HPDE6-E6E7 (cell line): ENCODE measurements around the gene ZNF184.
A peak's percentile ranks its signal among the peaks of the same experiment; 100 is the strongest.

ENCODE experiments used
- DNase-seq: peaks from one replicate; pipeline ENCODE4 v3.0.0; 2011; ENCODE audit warnings: missing footprints; ENCODE audit errors: extremely low spot score

Gene ZNF184

DNA sequence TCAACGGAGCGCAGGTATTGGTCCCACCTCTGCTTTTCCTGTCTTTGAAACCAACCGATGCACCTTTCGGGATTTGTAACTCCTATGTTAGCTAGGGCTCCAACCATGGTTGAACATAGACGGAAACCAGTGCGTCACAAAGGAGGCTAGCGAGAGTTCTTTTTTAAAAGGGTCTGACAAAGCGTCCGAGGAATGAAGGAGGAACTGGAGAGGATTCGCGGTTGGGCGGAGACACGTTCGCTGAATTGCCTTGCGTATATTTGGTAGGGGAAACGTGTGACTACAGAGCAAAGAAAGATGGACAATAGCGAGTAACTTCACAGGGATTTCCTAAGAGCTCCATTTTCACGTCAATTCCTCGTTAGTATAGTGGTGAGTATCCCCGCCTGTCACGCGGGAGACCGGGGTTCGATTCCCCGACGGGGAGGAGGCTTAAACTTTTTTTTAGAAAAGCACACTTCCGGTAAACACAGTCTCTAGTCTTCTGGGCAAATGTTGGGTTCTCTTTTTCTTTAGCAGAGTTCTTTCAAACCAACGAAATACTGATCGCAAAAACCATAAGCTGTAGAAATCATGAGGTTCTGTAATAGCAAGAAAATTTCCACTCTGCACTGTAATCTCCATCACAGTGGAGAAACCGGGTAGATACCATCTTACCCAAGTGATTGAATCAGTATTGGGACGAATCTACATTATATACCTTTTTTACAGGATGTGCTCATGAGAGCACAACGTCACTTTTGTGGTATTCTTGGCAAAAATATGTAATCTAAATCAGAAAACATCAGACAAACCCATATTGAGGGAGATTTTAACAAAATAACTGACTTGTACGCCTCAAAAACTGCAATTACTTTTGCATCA lies 6.6 kb upstream of the ZNF184 start:
- peak; percentile 60 for DNase-seq

DNA sequence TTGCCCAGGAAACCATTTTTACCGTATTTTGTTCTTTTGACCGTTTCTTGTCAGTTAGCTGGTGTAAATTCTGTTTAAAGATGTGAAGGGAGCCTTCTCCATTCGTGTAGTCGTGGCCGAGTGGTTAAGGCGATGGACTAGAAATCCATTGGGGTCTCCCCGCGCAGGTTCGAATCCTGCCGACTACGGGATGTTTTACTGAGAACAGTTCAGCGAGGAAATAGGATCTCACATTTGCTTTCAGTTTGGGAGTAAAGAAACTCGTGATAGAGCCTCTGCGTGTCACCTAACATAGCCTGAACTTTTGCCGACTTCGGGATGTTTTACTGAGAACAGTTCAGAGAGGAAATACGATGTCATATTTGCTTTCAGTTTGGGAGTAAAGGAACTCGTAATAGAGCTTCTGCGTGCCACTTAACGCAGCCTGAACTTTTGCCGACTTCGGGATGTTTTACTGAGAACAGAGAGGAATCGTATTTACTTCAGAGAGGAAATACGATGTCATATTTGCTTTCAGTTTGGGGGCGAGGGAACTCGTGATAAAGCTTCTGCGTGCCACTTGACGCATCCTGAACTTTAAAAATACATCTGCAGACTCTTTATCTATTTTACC lies 5.9 kb upstream of the ZNF184 start:
- peak; percentile 60 for DNase-seq

DNA sequence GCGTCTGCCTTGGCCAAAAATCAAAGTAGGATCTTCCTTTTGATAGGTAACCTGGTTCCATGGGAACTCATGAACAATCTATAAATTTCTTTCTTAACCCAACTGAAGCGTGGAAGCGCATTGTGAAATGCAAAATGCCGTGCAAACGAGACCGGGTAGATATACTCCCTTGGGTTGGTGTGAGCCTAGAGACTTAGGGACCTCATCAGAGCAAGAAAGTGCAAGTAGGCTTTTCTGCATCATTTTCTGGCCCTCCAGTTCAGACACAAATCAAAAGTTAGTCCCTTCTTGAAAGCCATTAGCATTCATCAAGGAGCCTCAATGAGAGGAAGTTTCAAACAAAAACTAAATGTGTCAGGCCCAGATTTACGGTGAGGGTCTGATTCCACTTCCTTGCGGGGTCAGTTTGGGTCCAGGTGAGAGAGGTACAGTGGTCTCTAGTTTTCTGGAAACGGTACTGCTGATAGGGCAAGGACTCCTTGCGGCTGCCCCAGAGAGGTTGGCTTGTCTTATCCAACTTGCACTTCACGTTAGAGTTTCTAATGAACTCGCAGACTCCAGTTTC lies 5.3 kb upstream of the ZNF184 start:
- DNase-seq, result no peak

DNA sequence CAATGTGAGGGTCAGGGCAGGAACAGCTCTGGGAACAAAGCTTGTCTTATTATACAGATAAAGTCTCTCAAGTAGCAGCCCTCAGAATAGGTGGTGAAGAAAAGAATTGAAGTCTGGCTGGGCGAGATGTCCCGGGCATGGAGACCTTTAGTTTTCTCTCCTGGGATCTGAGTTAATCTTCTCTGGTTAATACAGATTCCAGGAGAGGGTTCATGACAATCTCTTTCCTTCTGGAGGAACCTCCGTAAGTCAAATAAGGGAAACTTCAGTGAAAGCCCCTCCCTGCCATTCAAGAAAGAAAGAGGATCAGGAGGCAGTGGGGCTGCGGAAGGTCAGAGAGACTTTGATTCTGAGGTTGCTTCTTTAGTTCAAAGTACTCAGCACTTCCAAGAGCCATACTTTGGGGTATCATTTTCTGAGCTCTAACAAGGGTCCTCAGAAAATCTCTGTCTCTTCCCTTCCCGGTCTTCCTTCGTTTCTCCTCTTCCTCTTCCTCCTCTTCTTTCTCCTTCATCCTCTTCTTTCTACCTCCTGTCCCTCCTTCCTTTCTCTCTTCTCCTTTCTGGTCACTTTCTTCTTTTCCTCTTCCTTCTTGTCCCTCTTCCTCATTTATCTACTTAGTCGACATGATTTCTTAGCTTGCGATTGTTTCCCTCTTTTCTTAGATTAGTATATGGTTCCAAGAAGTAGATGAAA lies 4.6 kb upstream of the ZNF184 start:
- DNase-seq, result no peak

DNA sequence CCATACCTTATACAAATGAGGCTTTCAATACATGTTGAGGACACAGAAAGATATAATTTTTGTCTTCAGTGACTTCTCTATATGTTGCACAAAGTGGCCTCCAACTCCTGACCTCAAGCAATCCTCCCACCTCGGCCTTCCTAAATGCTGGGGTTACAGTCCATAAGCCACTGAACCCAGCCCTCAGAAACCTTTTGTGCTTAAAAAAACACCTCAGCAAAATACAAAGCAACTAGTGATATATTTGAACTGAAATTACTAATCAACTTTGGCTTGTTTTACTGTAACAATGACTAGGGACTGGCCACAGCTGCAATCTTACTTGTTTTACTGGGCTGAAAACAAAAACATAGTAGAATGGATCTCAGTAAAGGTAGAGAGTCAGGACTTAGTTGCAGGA lies 3.2 kb upstream of the ZNF184 start:
- no peak for DNase-seq

DNA sequence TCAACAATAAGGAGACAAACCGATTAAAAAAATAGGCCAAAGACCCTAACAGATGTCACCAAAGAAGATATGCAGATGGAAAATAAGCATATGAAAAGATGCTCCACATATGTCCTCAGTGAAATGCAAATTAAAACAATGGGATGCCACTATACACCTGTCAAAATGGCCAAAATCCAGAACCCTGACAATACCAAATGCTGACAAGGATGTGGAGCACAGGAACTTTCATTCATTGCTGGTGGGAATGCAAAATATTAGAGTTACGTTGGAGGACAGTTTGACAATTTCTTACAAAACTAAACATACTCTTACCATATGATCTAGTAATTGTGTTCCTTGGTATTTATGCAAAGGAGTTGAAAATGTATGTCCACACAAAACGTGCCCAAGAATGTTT lies 1.8 kb upstream of the ZNF184 start:
- DNase-seq, result no peak

DNA sequence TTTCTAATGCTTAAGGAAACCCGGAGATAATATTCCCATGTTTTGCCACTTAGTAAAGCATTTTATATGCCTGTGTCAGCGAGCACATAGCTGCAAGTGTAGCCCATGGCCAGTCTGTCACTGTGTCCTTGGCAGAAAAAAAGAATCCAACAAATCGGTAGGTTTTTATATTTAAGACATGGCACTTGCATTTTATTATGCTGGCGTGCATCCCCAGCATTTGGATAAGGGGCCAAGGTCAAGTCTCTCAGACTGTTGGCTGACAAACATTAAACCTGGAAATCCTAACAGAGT lies 1.2 kb upstream of the ZNF184 start:
- no peak for DNase-seq

DNA sequence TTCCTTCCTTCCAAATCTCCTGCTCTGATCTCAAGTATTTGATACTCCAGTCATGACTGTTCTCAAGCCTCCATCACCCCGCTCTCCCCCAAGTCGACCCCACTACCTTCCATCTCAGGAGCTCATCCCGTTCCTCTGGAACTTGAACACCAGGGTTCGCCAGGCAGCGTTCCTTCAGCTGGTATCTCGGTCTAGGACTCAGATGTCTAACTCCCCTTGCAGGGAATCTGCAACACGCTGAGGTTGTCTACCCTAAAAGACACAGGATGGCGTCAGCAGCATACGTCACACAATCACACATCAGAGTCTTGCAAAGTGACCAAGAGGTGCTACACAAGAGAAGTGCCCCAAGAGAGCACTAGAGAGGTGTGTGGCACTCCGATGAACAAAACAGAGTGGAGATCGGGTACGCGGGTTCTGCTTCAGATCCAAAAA lies 706 bp downstream of the ZNF184 start:
- peak; percentile 16 for DNase-seq

DNA sequence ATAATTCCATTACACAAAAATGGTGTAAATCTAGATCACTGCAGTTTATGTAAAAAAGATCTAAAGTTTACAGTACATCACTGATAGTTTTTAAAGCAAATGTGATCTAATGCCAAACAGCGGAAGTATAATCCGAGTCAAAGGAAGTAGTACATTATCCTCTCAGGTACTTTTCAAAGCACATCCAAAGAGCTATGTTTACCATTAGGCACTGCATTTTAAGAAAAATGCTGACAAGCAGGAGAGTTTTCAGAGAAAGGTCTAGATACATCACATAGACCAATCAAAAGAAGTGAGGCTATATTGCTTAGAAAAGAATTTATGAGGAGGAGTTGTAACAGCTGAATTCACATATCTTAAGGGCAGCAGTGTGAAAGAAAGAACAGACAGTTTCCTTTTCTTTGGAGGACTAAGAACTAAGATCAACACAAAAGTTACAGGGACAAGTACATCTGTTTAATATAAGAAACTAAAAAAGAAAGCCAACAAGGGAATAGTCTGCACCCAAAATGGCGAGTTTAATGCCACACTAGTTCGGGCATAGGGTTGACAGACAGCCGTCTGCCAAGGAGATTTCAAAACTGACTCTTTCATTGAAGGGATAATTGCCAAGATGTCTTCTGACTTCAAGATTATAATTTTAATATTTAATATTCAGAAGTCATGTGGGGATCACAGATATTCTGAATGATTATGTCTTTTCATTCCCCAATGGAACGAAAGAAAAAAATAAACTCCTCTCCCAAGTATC lies 1.4 kb downstream of the ZNF184 start:
- no peak for DNase-seq

DNA sequence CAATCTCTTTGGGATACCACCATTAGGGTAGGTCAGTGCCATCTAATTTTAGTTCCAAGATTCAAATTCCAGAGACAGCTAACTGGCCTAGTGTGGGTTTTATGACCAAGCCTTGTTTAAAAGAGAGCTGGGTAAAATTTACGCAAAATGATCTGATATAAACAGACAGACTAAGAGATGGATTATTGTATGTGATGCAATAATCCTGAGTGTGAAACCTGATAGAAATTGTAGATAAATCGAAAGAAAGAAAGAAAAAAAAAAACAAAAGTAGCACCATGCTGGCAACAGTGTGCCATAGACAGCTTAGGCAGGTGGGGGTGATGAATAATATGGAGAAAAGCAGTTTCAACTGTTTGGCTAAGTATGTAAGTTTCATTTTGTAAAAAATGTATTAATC lies 2.9 kb downstream of the ZNF184 start:
- DNase-seq, result no peak

DNA sequence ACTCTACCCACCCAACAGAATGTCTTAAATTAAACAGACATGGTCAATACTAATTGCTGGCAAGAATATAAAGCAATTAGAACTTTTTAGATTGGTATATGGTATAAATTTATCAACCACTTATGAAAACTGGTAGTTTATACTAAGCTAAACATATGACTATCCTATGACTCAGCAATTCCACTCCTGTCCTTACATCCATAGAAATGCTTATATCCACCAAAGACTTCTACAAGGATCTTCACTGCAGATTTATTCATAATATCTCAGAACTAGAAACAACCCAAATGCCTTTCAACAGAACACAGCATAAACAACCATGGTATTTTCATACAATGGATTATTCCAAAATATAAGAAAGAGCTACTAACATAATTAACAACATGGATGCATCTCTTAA lies 4.6 kb downstream of the ZNF184 start:
- DNase-seq, result no peak

DNA sequence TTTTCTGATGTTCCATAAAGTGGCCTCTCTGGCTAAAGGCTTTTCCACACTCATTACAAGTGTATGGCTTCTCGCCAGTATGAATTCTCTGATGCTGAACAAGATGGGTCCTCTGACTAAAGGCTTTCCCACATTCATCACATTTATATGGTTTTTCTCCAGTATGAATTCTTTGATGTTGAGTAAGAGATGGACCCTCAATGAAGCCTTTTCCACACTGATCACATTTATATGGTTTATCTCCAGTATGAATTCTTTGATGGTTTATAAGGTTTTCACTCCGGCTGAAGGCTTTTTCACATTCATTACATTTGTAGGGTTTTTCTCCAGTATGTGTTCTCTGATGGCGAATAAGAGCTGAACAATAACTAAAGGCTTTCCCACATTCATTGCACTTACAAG lies 20.4 kb downstream of the ZNF184 start:
- DNase-seq, result no peak

DNA sequence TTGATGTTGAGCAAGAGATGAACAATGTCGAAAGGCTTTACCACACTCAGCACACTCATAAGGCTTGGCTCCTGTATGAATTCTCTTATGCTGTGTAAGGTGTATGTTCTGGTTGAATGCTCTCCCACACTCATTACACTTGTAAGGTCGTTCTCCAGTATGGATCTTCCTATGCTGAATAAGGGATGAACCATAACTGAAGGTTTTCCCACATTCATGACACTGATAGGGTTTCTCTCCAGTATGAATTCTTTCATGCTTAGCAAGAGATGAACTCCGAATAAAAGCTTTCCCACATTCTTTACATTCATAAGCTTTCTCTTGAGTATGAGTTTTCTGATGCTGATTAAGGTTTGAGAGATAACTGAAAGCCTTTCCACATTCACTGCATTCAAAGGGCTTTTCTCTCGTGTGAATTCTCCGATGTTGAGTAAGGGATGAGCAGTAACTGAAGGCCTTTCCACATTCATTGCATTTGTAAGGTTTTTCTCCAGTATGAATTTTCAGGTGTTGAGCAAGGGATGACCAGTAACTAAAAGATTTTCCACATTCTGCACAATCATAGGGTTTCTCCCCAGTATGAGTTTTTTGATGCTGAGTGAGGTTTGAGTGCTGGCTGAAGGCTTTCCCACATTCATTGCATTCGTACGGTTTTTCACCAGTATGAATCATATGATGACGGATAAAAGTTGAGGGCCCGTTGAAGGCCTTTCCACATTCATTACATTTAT lies 21.1 kb downstream of the ZNF184 start:
- no peak for DNase-seq

DNA sequence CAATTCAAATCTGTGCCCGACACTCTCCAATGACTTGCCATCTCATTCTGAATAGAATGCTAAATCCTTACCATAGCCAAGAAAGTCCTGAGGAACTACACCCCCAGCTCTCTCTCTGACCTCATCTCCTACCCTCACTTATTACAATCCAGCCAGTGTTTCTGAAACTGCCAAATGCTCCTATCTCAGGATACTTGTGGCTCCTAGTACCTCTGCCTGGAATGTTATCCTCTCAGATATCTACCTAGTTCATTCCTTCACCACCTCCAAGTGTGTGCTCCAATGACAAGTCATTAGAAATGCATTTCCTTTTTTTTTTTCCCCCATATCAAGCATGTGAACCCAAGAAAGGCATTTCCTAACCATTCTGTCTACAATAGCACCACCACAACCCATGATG lies 24.4 kb downstream of the ZNF184 start:
- no peak for DNase-seq

DNA sequence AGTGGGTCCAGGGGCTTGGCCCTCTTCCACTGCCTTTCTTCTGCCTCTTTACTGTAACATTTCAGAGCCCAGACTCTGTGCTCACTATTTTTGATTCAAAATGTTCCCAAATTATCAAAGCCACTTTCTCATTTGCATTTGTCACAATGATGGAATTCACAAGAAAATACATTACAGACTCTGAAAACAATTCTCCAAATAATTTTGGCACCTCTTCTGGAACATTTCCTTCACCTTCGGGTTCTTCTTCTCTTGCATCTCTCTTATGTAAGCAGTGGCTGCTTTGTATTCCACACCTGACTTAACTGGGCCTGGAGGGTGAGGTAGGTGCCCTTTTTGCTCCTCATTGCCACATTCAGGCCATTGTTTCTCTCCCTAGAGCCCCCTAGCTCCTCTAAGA lies 30.0 kb downstream of the ZNF184 start:
- DNase-seq, result no peak

DNA sequence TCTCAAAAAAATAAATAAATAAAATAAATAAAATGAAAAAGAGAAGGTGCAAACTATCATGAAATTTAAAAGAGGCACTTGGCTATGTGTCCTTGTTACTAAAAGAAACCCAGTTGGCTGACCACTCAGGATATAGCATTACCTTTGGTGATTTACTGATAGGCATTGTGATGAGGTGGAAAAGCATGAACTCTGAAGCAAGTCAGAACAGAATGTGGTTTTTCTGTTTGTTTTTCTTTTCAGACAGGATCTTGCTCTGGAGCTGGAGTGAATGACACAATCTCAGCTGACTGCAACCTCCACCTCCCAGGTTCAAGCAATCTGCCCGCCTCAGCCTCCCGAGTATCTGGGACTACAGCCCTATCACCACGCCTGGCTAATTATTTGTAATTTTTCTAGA lies 31.9 kb downstream of the ZNF184 start:
- DNase-seq, result peak; percentile 31

DNA sequence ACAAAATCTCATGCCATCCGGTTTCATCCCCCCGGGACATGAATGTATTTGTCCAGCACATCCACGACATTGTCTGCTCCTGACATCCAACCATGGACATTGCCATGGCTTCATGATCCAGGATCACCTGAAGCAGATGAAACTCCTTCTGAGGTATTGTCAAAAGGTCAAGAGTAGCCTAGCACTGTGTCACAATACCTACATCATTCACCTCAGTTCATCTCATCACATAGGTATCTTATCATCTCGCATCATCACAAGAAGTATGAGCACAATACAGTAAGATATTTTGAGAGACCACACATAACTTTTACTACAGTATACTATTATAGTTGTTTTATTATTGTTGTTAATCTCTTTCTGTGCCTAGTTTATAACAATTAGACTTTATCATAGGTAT lies 33.5 kb downstream of the ZNF184 start:
- DNase-seq, result no peak

DNA sequence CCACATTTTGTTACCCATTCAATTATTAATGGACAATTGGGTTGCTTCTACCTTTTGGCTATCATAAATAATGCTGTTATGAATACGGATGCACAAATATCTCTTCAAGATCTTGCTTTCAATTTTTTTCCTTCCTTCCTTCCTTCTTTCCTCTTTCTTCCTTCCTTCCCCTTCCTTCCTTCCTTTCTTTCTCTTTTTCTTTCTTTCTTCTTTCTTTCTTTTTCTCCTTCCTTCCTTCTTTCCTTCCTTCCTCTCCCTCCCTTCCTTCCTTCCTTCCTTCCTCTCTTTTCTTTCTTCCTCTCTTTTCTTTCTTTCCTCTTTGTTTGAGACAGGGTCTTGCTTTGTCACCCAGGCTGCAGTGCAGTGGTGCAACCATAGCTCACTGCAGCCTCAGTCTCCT lies 39.2 kb downstream of the ZNF184 start:
- no peak for DNase-seq

DNA sequence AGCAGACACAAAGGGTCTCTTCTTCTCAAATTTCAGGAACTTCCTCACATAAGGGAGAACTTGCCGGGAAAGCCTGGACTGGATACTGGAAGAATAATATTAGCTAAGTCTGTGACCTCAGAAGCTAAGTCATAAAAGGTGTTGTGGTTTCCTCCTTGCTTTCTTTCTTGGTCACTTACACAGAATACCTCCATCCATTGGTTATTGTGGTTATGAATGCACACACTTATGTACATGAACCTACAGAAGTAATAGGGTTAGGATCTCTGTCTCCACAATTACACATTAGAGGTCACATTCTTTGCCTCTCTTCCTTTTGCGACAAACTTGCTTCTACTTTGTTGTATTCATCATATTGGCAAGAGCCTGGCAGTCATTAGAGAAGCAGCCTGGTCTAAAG lies 43.9 kb downstream of the ZNF184 start:
- no peak for DNase-seq

DNA sequence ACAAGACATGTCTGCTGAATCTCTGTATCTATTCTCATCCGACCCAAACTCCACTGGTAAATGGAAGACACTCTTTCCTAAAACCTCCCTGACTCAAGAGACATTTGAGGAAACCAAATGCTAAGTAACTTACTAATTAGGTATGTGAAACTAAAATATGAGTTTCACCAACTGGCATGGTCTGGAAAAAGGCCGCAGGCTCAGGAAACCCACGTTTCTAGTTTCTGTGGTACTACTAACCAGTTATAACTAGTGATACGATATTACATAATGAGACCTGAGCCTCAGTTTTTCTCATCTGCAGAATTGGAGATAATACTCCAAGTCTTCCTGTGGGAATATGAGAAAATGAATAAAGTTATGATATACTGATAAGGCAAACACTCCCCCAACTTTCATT lies 44.4 kb downstream of the ZNF184 start:
- no peak for DNase-seq

DNA sequence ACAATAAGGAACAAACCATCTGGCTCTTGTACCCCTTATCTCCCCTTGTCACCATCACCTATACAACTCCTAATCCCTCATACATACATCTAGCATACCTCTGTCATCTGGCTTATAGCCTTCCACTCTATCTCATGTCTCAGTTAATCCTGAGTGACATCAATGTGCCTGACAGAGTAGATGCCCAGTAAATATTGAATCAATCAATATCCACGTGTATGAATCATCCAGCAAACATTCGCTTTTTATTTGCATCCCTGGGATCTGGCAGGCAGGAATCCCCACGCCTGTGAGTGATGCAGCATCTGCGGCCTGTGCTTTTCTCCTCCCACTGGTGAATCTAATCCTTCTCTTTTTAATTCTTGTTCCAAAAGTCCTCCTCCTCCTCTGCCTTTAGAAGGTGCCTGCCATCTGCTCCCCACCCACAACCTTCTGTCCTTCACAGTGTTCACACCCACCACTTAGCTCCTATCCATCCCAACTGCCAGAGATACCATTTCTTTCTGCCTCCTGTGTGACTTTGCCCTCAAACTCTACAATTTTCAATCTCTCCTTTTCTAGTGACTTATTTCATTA lies 46.8 kb downstream of the ZNF184 start:
- no peak for DNase-seq
